Peyer's patch (tissue), 4 donors: ENCODE measurements around the gene KCNIP4.

Experiments
- POLR2A ChIP-seq, 2 donors: fragments of 450-650 bp; IDR thresholded peaks; one replicate each; pipeline ENCODE4 v1.5.1; 2017; ENCODE audit warnings: antibody characterized with exemption in 2 of 2, mild to moderate bottlenecking in 2 of 2, moderate library complexity in 2 of 2
- TF ChIP-seq, protein P1 (sequence below), 6 experiments: fragments of 450-650 bp in 4 of 6; fragments of 200-600 bp in 2 of 6; sonication (generic) in 1 of 6; IDR thresholded peaks; one replicate each; pipeline ENCODE4 v1.5.1; 2017 to 2019; ENCODE audit warnings: antibody characterized with exemption in 6 of 6, mild to moderate bottlenecking in 3 of 6, moderate library complexity in 1 of 6

DNA sequence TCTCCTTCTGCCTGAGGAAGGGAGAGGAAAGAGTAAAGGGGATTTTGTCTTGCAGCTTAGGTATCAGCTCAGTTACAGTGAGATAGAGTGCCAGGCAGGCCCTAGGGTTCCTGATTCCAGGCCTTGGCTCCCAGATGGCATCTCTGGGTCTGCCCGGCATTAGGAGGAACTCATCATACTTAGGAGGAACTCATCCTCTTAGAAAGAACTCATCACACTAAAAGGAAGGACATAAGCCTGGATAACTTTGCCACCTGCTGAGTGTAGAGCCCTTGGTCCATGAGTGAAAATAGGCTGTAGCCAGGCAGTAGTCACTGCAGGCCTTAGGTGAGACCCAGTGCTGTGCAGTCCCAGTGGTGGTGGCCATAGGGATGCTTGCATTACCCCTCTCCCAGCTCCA, 881.2 kb downstream of the KCNIP4 start:
- TF ChIP-seq, protein P1, sequence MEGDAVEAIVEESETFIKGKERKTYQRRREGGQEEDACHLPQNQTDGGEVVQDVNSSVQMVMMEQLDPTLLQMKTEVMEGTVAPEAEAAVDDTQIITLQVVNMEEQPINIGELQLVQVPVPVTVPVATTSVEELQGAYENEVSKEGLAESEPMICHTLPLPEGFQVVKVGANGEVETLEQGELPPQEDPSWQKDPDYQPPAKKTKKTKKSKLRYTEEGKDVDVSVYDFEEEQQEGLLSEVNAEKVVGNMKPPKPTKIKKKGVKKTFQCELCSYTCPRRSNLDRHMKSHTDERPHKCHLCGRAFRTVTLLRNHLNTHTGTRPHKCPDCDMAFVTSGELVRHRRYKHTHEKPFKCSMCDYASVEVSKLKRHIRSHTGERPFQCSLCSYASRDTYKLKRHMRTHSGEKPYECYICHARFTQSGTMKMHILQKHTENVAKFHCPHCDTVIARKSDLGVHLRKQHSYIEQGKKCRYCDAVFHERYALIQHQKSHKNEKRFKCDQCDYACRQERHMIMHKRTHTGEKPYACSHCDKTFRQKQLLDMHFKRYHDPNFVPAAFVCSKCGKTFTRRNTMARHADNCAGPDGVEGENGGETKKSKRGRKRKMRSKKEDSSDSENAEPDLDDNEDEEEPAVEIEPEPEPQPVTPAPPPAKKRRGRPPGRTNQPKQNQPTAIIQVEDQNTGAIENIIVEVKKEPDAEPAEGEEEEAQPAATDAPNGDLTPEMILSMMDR (IDR thresholded peaks at IDR 0.05) = no peak
- TF ChIP-seq POLR2A (IDR thresholded peaks at IDR 0.05) = no peak
